K562 (cell line): ENCODE data around the gene UQCRC2. TPM values are rescaled to one million over a fixed set of nuclear protein-coding genes. Genes with fewer than 3 reads are reported as not detected.

ENCODE experiments used
- CEBPB ChIP-seq: fragments of 450-650 bp; IDR thresholded peaks from 2 replicates; pipeline ENCODE4 v1.6.1; 2016; ENCODE audit warnings: missing genetic modification characterization, missing compliant biosample characterization
- CLOCK ChIP-seq: fragments of 250-450 bp; sonication (Bioruptor Pico); IDR thresholded peaks from 2 replicates; pipeline ENCODE4 v1.4.0; 2020; ENCODE audit warnings: mild to moderate bottlenecking, moderate library complexity, borderline replicate concordance
- ERF ChIP-seq: fragments of 450-650 bp; formaldehyde crosslinking; IDR thresholded peaks from 2 replicates; pipeline ENCODE4 v1.4.0; 2020; ENCODE audit warnings: mild to moderate bottlenecking, mixed read lengths
- EWSR1 ChIP-seq: fragments of 450-650 bp; IDR thresholded peaks from 2 replicates; pipeline ENCODE4 v1.6.1; 2018; ENCODE audit warnings: borderline replicate concordance, mild to moderate bottlenecking, low read depth, moderate library complexity; ENCODE audit not compliant: partially characterized antibody
- KDM1A ChIP-seq, 2 experiments: fragments of 450-650 bp; IDR thresholded peaks; 2 replicates each; pipeline ENCODE4 v1.6.1; 2016; ENCODE audit warnings: mild to moderate bottlenecking in 2 of 2
- MAFG ChIP-seq: fragments of 450-650 bp; conservative IDR thresholded peaks from 2 replicates; pipeline ENCODE4 v1.6.1; 2016; ENCODE audit warnings: missing genetic modification characterization, missing compliant biosample characterization
- NR3C1 ChIP-seq: sonication (generic); formaldehyde crosslinking; IDR thresholded peaks from 2 replicates; pipeline ENCODE4 v1.8.1; 2022; ENCODE audit warnings: missing genetic modification reagents
- PCBP2 ChIP-seq: fragments of 200-400 bp; formaldehyde crosslinking; IDR thresholded peaks from 2 replicates; pipeline ENCODE4 v1.6.1; 2018; ENCODE audit warnings: low read length, low read depth, mild to moderate bottlenecking, moderate library complexity; ENCODE audit not compliant: poor library complexity, severe bottlenecking
- RFX5 ChIP-seq: IDR thresholded peaks from 2 replicates; pipeline ENCODE4 v1.6.1; 2011; ENCODE audit warnings: low read depth, mild to moderate bottlenecking, improper control_type of control experiment, low read length
- SIN3B ChIP-seq: fragments of 450-650 bp; IDR thresholded peaks from 2 replicates; pipeline ENCODE4 v1.6.1; 2017; ENCODE audit warnings: low read depth, mild to moderate bottlenecking, moderate library complexity
- THRAP3 ChIP-seq: fragments of 450-650 bp; IDR thresholded peaks from 2 replicates; pipeline ENCODE4 v1.6.1; 2016; ENCODE audit warnings: mild to moderate bottlenecking, inconsistent platforms, borderline replicate concordance
- ZBTB34 ChIP-seq: fragments of 250-450 bp; sonication (Bioruptor Pico); IDR thresholded peaks from 2 replicates; pipeline ENCODE4 v1.8.0; 2021; ENCODE audit warnings: mild to moderate bottlenecking, moderate library complexity
- ZNF408 ChIP-seq: fragments of 250-450 bp; sonication (Bioruptor Pico); IDR thresholded peaks from 2 replicates; pipeline ENCODE4 v1.4.0; 2020; ENCODE audit warnings: low read depth, mild to moderate bottlenecking, moderate library complexity
- ZNF507 ChIP-seq: conservative IDR thresholded peaks from 2 replicates; pipeline ENCODE4 v1.6.1; 2017; ENCODE audit warnings: missing genetic modification characterization, missing compliant biosample characterization
- ZNF778 ChIP-seq: fragments of 450-650 bp; formaldehyde crosslinking; IDR thresholded peaks from 2 replicates; pipeline ENCODE4 v1.4.0; 2020; ENCODE audit warnings: mild to moderate bottlenecking, moderate library complexity
- polyA plus RNA-seq, 8 experiments: library from polyadenylated mRNA; depleted of rRNA in 4 of 8; stranded (reverse) in 5 of 8; unstranded in 3 of 8; fragments of >200 nt; fragmentation: Nextera tagmentation in 2 of 8; fragmentation: Illumina TruSeq in 1 of 8; extraction: Ambion mirVana in 2 of 8; extraction: Trizol in 1 of 8; gene quantifications; 2 replicates each; pipeline versions ENCODE4 v1.2.1 to v1.2.3, GENCODE V29; 2011 to 2014; ENCODE audit warnings: inconsistent platforms in 1 of 8, missing spikeins in 1 of 8
- total RNA-seq, 7 experiments: library from RNA; depleted of rRNA in 6 of 7; stranded (reverse); fragments of >200 nt in 6 of 7; fragmentation: Illumina TruSeq in 2 of 7; extraction: Trizol in 2 of 7; gene quantifications; 2 replicates each; pipeline versions ENCODE4 v1.2.1 to v1.2.3, GENCODE V29; 2011 to 2021; ENCODE audit warnings: low replicate concordance in 1 of 7
- TF ChIP-seq, protein P1 (sequence below), 2 experiments: fragments of 450-650 bp; conservative IDR thresholded peaks; 2 replicates each; pipeline ENCODE4 v1.6.1; 2017; ENCODE audit warnings: mild to moderate bottlenecking in 2 of 2, moderate library complexity in 2 of 2
- TF ChIP-seq, protein P2 (sequence below), 2 experiments: IDR thresholded peaks in 1 of 2; conservative IDR thresholded peaks in 1 of 2; 2 replicates each; pipeline ENCODE4 v1.6.1; 2016; ENCODE audit warnings: low read depth in 2 of 2, mild to moderate bottlenecking in 1 of 2, missing compliant biosample characterization in 1 of 2, missing genetic modification characterization in 1 of 2, moderate library complexity in 1 of 2
- TF ChIP-seq, protein P3 (sequence below): sonication (generic); formaldehyde crosslinking; IDR thresholded peaks from 2 replicates; pipeline ENCODE4 v1.5.0; 2020; ENCODE audit warnings: missing genetic modification reagents

The UQCRC2 gene
- total and polyA plus RNA-seq, 9 of the 15 experiments (the other 6 are each of a cell fraction or from before 2014, with no cell fraction given): 177 to 516 (median 319) TPM

DNA sequence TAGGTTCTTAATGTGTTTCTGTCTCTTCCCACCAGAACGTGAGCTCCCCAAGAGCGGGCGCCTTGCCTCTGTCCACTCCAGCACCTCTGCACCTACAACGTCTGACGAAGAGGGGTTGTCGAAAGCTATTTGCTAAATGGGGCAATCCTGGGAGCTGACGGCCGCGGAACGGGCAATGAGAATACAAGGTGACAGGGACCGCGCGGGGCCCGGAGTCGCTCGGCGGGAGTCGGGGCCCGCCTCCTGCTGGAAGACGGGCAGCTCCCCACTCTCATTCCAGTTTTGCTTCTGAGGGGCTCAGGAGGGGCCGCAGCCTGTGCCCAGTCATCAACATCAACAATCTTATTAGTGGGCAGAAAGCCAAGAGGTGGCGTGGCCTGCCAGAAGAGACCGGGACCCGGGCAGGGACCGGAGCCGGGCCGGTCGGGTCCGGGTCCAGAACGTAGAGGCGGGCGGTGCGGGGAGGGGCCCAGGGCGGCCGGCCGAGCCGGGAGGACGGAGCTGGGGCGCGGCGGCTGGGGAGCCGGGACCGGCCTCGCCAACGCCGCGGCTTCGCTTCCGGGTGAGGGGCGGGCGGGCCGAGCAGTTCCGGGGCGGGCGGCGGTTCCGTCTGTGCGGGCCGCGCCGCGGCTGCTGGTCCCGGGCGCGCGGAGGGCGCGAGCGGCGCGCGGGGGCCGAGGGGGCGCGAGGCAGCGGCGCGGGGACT lies 54.5 kb downstream of the UQCRC2 start, which contains the start of gene MOSMO (continued):
- TF ChIP-seq, protein P1, sequence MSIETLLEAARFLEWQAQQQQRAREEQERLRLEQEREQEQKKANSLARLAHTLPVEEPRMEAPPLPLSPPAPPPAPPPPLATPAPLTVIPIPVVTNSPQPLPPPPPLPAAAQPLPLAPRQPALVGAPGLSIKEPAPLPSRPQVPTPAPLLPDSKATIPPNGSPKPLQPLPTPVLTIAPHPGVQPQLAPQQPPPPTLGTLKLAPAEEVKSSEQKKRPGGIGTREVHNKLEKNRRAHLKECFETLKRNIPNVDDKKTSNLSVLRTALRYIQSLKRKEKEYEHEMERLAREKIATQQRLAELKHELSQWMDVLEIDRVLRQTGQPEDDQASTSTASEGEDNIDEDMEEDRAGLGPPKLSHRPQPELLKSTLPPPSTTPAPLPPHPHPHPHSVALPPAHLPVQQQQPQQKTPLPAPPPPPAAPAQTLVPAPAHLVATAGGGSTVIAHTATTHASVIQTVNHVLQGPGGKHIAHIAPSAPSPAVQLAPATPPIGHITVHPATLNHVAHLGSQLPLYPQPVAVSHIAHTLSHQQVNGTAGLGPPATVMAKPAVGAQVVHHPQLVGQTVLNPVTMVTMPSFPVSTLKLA (conservative IDR thresholded peaks at IDR 0.05): peak in 1 of 2 experiments; percentile 39; a peak in 1 of 4 replicates
- TF ChIP-seq ZNF507 (tag): no peak
- TF ChIP-seq KDM1A (IDR thresholded peaks at IDR 0.05): no peak
- no peak for TF ChIP-seq ZBTB34 (CRISPR knock-in tag)
- no peak for TF ChIP-seq THRAP3
- no peak for TF ChIP-seq CLOCK (CRISPR knock-in tag)
- TF ChIP-seq, protein P2, sequence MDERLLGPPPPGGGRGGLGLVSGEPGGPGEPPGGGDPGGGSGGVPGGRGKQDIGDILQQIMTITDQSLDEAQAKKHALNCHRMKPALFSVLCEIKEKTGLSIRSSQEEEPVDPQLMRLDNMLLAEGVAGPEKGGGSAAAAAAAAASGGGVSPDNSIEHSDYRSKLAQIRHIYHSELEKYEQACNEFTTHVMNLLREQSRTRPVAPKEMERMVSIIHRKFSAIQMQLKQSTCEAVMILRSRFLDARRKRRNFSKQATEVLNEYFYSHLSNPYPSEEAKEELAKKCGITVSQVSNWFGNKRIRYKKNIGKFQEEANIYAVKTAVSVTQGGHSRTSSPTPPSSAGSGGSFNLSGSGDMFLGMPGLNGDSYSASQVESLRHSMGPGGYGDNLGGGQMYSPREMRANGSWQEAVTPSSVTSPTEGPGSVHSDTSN (CRISPR knock-in tag; IDR thresholded peaks at IDR 0.05; ENCODE audit: low read depth): no peak
- TF ChIP-seq, protein P2 (tag; conservative IDR thresholded peaks at IDR 0.05; ENCODE audit: low read depth): 0 out of 2 replicates have a peak, but pooled peaks have one; percentile 8
- TF ChIP-seq SIN3B: 0 out of 2 replicates have a peak, but pooled peaks have one; percentile 38
- TF ChIP-seq ERF (CRISPR knock-in tag): no peak
- TF ChIP-seq, protein P3, sequence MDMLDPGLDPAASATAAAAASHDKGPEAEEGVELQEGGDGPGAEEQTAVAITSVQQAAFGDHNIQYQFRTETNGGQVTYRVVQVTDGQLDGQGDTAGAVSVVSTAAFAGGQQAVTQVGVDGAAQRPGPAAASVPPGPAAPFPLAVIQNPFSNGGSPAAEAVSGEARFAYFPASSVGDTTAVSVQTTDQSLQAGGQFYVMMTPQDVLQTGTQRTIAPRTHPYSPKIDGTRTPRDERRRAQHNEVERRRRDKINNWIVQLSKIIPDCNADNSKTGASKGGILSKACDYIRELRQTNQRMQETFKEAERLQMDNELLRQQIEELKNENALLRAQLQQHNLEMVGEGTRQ (CRISPR knock-in tag): no peak
- TF ChIP-seq MAFG: no peak
- no peak for TF ChIP-seq EWSR1
- peak; percentile 65 for TF ChIP-seq CEBPB
- no peak for TF ChIP-seq RFX5
- TF ChIP-seq ZNF408: no peak
- no peak for TF ChIP-seq ZNF778 (CRISPR knock-in tag)
- TF ChIP-seq NR3C1: no peak
- no peak for TF ChIP-seq PCBP2
